SW 1271 (cell line): ENCODE measurements around the gene SEMA5B.

Experiments
- DNase-seq, 2 experiments: peaks; one replicate each; lab custom pipeline; 2025; lab: John Stamatoyannopoulos, UW

SEMA5B gene

DNA sequence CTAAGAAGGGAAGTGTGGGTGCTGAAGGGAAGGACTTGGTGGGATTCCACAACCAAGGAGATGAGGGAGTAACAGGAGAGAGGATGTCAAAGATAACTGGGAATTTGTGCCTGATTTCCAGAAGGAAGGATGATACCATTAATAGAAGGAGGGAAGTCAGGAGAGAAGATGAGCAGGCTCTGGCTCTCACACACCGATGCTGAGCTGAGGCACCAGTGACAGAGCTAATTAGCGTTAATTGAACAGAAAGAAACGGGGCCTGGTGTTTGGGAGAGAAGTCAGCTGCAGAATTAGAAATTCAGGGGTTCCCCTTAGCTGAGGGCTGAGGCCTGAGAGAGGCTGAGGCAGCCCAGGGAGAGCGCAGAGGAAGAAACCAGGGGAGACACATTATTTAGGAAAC is 27.4 kb upstream of the SEMA5B start:
- no peak for DNase-seq

DNA sequence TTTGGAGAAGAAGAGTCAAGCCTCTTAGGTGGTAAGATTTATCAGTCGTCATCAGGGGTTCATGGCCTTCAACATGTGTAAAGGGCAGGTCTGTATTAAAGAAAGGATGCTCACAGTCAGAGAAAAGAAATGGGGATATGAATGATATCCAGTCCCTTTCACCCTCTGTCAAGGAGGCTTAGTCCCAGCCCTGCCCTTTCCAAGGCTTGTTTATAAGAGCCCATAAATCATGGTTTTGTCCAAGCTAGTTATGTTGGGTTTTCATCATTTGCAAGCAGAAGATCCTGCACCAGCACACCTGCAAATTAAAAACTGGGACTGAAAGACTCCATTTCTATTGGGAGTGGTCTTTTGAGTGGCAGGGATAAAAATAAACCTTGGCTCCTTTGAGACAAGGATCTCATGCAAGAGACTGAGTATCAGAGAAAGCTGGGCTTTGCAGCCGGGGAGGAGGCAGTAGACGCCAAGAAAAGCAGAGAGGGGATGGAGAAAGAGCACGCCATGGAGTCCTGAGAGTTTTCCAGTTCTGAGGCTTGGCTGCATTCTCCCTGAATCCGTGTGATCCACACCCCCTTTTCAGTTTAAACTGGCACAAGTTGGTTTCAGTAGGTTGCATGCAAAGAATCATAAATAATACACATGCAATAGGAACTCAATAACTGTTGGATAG is 26.7 kb upstream of the SEMA5B start:
- DNase-seq: no peak

DNA sequence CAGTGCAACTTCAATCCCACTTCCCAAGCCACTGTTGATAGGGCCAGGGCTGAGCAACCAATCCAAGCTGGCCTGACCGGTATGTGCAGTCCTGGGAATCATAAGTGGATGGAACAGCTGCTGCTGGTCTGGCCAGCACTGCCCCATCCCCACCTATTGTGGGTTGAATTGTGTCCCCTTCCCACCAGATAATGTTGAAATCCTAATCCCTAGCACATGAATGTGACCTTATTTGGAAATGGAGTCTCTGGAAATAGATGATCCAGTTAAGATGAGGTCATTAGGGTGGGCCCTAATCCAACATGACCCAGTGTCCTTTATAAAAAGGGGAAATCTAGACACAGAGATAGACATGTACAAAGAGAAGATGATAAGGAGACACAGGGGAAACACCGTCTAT is 25.5 kb upstream of the SEMA5B start:
- no peak for DNase-seq

DNA sequence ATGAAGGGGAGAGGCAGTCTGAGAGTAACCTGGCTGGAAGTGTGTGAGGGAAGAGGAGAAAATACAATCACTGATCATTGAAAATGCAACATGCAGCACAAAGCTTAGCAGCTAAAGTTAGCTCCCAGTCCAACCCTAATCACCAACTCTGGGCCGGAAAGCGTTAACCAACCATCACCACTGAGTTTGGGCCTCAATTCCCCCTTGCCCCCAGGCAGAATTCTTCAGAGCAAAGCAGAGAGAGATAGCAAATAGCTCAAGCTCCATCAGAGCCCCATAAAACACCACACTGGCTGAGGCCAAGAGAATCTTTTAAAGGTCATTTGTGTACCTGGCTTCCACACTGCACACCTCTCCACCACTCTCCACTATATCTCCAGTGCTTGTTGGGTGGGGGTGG is 23.1 kb upstream of the SEMA5B start:
- DNase-seq: no peak

DNA sequence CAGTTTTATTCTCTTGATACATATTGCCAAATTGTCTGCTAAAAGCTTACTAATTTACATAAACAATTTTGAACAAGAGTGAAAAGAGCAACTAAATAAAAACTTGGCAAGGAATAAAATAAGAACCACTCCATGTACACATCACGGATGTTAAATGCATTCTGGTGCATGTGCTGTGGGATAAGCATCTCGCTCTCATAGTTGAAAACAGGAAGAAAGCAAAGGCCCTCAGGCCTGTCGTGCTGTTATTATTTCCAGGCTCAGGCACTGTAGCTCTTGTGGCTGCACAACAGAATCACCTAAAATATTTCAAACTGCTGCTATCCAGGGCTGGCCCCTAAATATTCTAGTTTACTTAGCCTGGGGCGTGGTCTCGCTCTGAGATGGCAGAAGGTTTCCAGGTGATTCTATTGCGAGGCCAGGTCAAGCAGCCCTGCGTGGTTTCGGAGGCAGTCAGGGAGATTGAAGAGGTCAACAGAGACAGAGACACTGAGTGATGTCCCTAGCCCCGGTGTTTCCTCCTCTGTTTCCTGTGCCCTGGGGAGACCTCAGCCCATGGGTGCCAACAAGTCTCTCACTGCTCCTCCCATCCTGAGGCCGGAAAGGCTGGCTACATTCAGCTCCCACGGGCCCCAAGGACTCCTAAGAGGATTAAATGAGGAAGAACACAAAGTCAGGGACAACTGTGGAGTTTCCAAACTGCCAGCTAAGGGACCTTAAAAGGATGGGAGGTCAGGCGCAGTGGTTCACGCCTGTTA is 21.1 kb upstream of the SEMA5B start:
- DNase-seq: no peak

DNA sequence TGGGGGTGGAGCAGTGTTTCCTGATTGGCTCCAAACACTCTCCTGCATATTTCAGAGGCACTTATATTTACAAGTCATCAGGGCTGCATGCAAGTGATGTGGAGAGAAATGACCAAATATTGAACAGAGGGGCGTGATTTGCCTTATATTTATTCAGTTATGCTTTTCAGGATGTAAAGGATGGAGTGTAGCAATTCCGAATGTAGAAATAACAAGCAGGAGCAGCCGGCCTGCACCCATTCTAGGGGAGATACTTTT is 19.4 kb upstream of the SEMA5B start:
- no peak for DNase-seq

DNA sequence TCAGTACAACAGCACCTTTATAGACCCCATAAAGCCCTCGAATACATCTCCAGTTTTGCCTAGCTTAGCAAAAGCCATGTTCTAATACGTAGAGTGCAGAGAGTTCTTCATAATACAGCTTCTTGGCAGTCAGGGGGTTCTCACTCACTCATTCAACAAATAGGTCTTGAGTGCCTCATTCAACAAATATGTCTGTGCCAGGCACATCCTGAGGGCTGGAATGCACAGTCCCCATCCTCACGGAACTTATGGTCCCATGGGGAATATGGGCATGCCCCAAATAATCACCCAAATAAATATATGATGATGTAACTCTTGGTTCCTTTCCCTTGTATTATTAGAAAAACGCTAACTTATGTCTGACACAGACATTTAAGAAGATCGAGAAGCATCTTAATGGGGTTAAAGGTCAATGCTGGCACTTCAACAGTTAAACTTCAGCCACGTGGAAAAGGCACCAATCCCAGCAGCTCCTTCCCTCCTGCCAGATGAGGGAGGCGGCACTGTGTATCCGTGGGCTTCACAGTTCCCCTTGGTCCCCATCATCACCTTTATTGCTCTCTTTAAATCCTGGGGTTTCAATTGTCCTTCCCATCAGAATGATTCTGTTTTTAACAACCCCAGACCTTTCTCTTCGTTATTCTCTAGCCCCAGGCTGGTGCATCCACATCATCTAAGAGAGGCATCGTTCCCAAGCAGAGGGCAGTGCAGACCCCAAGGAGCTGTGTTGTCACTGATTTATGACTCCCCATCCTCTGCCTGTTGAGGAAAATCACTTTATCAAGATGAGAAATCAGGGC is 18.9 kb upstream of the SEMA5B start:
- DNase-seq: no peak

DNA sequence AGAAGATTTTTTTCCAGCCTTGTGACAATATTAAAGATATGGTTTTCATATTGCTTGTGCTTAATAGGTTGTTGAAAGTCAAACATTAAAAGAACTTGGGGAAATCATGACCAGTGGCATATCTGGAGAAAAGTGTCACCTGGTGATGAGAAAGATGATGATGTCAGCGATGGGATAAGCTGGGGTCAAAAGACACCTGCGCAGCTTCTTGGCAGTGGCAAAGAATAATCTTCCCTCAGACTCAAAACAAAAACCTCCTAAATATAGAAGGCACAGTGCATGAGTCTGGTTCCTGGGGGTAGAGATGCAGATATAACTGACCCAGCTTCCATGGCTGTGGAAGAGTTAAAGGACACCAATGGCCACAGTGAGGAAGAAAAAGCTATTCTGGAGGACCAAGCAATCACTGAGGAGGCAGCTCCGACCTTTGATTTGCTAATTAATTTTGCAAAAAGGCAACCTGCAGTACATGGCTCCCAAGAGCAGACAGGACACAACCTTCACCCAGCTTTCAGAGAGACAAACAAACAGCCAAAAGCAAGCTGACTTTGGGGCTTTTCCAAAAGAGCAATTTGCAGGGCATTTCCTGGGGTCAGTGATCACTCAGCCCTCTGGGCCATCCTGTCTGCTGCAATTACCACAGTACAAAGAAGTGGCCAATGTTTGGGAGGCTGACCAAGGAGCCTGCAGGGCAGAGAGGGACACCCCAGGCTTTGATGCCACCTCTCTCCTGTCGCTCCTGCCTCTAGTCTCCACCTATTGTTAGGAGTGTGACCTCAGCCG is 17.6 kb upstream of the SEMA5B start:
- no peak for DNase-seq

DNA sequence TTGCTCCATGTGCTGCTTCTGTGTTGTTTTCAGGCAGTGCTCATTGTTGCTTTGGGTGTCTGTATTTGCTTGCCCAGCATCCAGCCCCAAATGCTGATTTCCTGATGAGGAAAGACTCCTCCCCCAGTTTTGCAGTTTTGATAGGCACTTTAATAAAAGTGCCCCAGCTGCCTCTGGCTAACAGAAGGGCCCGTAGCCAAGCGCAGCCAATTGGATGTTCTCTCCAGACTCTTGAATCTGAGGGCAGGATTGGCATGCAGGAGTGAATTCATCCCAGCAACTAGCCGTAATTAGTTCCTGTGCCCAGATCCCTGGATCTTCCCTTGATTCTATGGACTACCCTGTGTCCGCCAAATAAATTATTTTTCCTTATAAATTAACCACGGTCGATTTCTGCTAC is 14.8 kb upstream of the SEMA5B start:
- no peak for DNase-seq

DNA sequence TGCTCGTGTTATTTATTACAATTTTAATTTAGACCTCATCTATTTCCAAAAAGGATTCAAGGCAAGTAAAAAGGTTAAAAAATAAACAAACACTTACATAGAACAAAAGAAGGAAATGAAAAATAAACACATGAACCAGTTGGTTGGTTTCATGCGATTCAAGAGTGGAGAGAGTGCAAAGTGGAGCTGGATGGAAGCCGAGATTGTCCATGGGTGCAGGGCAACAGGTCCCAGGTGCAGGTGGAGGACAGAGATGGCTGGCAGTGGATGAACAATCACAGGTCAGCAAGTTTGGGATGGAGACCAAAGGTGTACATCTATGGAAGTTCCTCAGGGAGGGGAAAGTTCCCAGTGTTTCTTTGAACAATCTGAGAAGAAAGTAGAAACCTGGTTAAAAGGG is 11.6 kb upstream of the SEMA5B start:
- no peak for DNase-seq

DNA sequence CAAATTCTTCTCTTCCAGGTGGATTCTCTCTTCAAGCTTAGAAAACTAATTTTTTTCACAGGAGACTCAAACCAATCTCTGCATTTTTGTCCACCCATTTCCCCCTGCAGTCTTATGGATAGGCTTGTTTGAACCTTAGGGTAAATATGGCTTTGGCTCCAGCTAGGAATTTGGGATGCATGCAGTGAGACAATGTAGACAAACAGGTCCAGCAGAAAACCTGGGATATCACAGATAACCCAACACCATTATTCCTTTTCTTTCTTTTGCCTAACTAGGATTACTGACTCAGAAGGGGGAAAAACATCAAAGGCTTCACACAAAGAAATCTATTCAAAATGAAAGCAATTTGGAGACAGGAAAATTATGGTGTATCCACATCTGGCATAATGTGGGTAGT is 11.2 kb upstream of the SEMA5B start:
- DNase-seq: no peak

DNA sequence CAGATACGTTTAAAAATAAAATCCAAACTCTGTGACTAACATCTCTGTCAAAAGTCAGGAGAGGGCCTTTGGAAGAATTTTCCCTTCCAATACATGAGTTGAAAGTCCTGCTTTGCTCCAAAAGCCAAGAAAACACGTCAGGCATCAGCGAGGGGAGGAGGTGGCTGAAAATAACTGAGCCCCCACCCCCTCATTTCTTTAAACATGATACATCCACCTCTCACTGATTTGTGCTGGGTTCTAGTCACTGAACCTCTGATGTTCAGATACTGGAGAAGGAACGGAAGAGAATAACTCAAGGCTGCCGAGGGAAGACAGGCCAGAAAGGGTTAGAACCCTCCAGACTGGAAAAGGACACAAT is 9.4 kb upstream of the SEMA5B start:
- no peak for DNase-seq

DNA sequence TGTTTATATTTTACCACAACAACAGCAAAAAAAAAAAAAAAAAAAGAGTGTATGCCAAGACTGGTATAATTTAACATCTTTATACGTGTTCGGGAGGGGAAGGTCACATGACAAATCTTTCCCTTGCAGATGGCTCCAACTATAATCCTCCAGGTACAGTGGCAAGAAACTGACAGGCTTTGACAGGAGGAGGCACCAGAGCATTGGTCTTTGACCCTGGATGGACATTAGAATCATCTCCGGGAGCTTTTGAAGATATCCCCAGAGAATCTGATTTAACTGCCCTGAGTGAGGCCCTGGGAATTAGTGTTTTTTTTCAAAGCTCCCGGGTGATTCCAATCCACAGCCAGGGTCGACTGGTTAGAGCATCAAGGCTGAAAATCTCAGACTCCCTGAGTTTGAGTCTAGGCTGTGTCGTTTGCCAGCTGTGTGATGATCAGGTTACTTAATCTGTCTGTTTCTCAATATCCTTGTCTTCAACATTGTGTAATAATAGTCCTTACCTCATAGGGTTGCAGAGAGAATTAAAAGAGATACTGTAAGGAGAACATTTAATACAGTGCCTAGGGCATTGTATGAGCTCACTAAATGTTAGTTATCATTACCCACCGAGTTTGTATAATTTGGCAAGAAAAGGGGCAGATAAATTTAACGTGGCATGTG is 8.9 kb upstream of the SEMA5B start:
- no peak for DNase-seq

DNA sequence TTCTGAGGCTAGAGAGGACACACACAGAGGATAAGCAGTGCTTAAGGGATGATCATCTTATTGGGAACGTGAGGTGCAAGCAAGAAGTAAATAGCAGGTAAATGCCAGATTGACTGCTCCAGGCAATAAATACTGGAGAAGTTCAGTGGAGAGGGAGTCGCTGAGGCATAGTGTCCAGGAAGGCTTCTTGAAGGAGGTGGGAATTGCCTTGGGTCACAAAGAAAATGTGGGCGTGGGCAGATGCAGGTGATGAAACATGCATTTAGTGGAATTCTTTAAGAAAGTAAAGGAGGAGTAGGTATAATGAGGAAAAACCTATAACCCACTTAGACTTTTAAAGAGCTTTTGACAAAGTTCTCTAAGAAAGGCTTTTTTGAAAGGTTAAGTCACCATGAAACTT is 7.4 kb upstream of the SEMA5B start:
- no peak for DNase-seq

DNA sequence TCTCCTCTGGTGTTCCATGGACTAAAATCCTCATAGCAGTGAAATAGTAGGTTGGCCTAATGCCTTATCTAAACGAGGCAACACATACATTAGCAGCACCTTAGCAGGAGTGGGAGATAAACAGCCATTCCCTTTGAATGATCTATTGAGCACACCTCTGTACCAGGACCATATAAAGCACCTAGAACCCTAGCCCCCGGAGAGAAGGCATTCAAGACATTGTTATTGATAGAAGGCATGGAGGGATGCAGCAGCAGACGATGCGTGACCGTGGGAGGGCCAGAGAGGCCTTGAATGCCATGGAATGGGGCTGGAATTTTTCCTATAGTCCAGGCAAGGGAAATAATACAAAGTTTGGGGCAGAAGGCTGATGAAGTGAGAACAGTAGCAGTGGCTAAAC is 6.6 kb upstream of the SEMA5B start:
- no peak for DNase-seq

DNA sequence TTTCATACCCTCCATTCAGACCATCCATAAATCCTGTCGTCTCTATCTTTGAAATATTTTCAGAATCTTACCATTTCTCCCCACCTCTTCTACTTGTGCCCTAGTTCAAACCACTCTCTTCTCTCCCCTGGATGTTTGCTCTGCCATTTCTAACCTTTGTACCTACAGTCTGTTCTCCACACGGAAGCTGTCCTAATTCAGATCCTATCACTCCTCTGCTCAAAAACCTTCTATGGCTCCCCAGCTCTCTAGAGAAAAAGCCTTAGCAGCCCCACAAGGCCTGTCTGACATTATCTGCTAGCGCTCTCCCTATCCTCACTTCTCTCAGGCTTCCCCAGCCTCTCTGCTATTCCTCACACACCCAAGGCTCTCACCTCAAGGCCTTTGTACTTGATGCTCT is 4.5 kb upstream of the SEMA5B start:
- DNase-seq: no peak

DNA sequence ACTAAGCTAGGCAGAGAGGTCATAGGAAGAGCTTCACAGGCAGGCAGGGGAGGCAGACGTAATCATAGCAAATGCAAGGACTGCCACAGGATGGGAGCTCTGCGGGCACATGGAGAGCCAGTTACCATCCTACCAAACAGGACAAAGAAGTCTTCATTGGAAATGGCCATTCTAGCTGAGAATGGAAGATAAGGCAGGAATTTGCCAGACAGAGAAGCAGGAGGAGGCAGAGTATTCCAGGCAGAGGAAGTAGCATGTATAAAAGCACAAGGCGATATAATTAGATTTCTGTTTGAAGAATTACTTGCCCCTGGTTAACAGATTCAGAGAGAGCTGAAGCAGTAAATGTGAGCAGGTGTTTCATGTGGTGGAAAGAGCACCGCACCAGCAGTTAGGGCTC is 3.5 kb upstream of the SEMA5B start:
- DNase-seq: no peak

DNA sequence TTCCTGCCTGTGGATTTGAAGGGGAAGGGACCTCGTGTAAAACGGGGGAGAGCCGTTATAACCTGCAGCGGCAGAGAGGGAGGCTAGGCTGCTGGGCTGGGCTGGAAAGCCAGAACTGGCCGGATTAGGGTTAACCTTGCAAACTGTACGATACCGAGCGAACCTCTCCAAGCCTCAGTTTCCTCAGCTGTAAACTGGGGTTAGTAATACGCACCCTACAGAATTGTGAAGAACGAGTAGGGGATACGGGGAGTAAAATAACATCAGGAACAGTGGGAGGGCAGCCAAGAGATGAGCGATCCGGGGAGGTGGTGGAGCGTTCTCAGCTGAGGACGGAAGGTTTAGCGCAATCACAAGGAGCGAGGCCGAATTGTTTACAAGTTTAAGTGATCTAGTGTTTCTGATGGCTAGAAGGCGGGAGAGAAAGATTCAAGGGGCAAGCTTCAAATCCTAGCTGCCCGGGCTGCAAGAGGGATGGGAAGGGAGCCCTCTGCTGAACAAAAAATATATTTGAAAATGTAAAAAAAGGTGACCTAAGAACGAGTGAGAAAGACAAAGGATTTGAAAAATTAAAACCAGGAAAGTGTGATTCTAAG is 768 bp upstream of the SEMA5B start:
- DNase-seq: peak; percentile 5 to 68

DNA sequence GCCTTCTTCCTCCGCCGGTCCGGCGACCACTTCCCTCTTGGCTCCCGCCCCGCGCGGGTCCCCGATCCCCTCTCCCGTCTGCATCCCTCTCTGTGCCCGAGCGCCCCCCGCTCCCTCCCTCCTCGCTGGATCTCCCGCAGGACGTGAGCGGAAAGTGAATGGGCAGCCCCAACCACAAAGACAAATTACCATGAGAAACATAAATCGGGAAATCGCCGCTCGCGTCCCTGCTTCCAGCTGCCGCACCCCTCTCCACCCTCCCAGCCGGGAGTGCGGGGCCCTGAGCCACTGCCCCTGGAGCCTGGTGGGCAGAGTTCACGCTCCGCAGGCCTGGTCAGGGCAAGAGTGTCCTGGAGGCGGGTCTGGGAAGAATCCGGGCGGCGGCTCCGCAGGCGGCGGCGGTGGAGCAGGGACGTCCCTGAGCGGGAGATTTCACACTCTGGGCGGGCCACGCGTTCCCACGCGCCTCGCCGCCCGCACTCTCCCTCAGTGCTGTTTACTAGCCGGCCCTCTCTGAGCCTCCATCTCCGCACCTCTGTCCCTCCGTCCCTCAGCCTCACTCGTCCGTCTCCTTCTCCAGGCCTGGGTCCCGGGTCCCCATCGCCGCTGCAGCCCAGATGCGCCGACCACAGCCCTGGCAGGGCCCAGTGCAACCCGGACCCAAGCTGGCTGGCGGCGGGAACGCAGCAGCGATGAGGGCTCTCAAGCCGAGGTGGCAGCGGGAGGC is 835 bp downstream of the SEMA5B start:
- DNase-seq: no peak

DNA sequence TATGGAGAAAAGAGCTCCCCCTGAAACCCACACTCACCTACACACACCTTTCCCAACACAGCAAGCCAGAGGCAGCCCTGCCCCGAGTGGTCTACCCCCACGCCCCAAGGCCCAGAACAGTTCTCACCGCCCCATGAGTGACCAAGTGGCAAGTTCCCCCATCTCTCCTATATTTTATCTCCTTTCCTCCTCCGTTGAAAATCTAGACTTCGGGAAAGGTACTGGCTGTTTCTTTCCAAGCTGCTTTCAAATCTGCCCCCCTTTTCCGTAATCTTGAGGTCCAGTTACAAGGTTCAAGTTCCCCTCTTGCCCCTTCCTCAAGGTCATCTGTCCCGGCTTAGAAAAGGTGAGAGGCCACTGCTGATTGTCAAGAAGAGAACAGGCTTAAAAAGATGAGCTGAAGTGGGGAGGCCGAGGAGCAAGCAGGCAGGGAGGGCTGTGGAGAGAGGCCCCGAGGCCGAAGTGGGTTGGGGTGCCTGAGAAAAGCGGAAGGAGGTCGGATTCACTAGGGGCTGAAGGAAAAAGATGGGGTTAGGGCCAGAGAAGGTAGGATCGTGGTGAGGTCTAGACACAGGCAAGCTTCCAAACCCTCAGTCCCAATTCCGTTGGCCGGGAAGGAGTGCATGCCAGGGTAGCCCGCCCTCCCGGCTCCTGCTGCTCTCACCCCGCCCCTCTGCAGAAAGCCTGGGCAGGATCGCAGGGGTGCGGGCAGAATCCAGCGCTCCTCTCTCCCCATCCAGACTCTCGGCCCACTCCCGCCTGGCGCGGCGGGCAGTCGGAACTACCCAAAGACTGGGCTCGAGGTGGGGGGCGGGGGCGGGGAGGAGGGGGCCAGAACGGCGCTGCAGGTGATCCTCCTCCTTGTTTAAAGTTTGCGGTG is 1.7 kb downstream of the SEMA5B start:
- DNase-seq: no peak
